Measurements from ENCODE around the gene AEN. TPM values are rescaled to one million over a fixed set of nuclear protein-coding genes. Genes with fewer than 3 reads are reported as not detected.
A peak's percentile ranks its signal among the peaks of the same experiment; 100 is the strongest.

The AEN gene
- total RNA-seq, 1 experiment from 2014 or later, result 183 TPM

- no peaks in the 10 kb centered on the region for H3K36me3 Mint-ChIP-seq
- peaks cover 20% of the 10 kb centered on the region for H3K4me1 Mint-ChIP-seq
- POLR2A ChIA-PET, result no interaction called here
- peak overlapping the region; percentile 73 for H3K27ac Mint-ChIP-seq
- no peak overlapping the region for H3K4me3 Mint-ChIP-seq
- H3K27me3 Mint-ChIP-seq (ENCODE audit: low read depth), result no peaks in the 10 kb centered on the region
- no peak for DNase-seq (ENCODE audit: low spot score)
- CTCF ChIA-PET, result interaction anchor here (0.7 to 2.0 kb wide), 5 partner anchors 11 to 518 kb away, joined by 3 to 6 read pairs (median 3); no protein-coding TSS in a partner anchor
- H3K9me3 Mint-ChIP-seq, result no peaks in the 10 kb centered on the region
- ATAC-seq, result no peak
- TF ChIP-seq ZNF396 (CRISPR knock-in tag; IDR thresholded peaks at IDR 0.05; ENCODE audit: borderline replicate concordance) (no peak), ATF3 (CRISPR knock-in tag; conservative IDR thresholded peaks at IDR 0.05) (no peak), CDX4 (CRISPR knock-in tag; IDR thresholded peaks at IDR 0.05; ENCODE audit: borderline replicate concordance) (no peak), ETV6 (CRISPR knock-in tag; IDR thresholded peaks at IDR 0.05) (no peak), AR (CRISPR knock-in tag; IDR thresholded peaks at IDR 0.05) (no peak)
Measured at GRCh38 chr15:88653200-88654064, 32.3 kb downstream of the AEN start.

- Mint-ChIP-seq H3K27ac (no peak overlapping the region; the same call in 1 of the 2 replicates), H3K4me1 (peaks cover 20% of the 10 kb centered on the region), H3K27me3 (ENCODE audit: low read depth) (no peaks in the 10 kb centered on the region), H3K36me3 (no peaks in the 10 kb centered on the region), H3K4me3 (no peak overlapping the region), H3K9me3 (no peaks in the 10 kb centered on the region)
- ChIA-PET CTCF (interaction anchor here (0.8 kb wide), 1 partner anchor 170 kb away, joined by 3 read pairs; no protein-coding TSS in a partner anchor), POLR2A (no interaction called here)
- TF ChIP-seq NR3C1 (CRISPR knock-in tag; conservative IDR thresholded peaks at IDR 0.05; ENCODE audit: low read depth) (no peak), ZBTB43 (CRISPR knock-in tag; IDR thresholded peaks at IDR 0.05) (no peak), STAT6 (CRISPR knock-in tag; conservative IDR thresholded peaks at IDR 0.05; ENCODE audit: low read depth) (no peak), ETV6 (CRISPR knock-in tag; IDR thresholded peaks at IDR 0.05) (no peak), TEAD1 (CRISPR knock-in tag; IDR thresholded peaks at IDR 0.05) (no peak), GRHL2 (CRISPR knock-in tag; IDR thresholded peaks at IDR 0.05; ENCODE audit: insufficient replicate concordance, severe bottlenecking) (no peak), KAT7 (CRISPR knock-in tag; IDR thresholded peaks at IDR 0.05; ENCODE audit: borderline replicate concordance) (no peak), PREB (CRISPR knock-in tag; IDR thresholded peaks at IDR 0.05; ENCODE audit: borderline replicate concordance) (no peak), FOXP4 (CRISPR knock-in tag; IDR thresholded peaks at IDR 0.05) (no peak), MYBL2 (CRISPR knock-in tag; IDR thresholded peaks at IDR 0.05) (no peak)
- ATAC-seq (no peak), DNase-seq (ENCODE audit: low spot score) (no peak)
Measured at GRCh38 chr15:88654430-88655102, 33.4 kb downstream of the AEN start.
